Panc1 (cell line): ENCODE measurements around the gene FGF11. TPM values are rescaled to one million over a fixed set of nuclear protein-coding genes. Genes with fewer than 3 reads are reported as not detected.
A peak's percentile ranks its signal among the peaks of the same experiment; 100 is the strongest.
"Not testable (repeated sequence)": the region's sequence is repeated elsewhere in the genome, so short reads cannot be mapped to it uniquely, and the experiment has no call there.

Experiments
- ATAC-seq: fragments of 200-7000 bp; cut with Tn5 transposase; 2 replicates; pipeline ENCODE4 v1.9.1; 2020; ENCODE audit warnings: mild to moderate bottlenecking, moderate library complexity
- BruUV-seq: library from RNA; stranded (reverse); fragments of 400-500 nt; replicated peaks from 2 replicates; lab custom pipeline; 2021; lab: Mats Ljungman, UMichigan
- CTCF ChIA-PET: fragments of 300-600 bp; sonication (Branson Sonifier 250); formaldehyde crosslinking; loops from one replicate; lab custom pipeline; 2022; ENCODE audit warnings: antibody characterized with exemption; lab: Charles Lee
- POLR2A ChIA-PET: fragments of 300-600 bp; sonication (Branson Sonifier 250); formaldehyde crosslinking; loops from one replicate; lab custom pipeline; 2022; ENCODE audit warnings: antibody characterized with exemption; lab: Charles Lee
- DNase-seq: peaks from one replicate; pipeline ENCODE4 v3.0.0-alpha.2; 2010; ENCODE audit warnings: low read depth, low spot score
- H3K27ac ChIP-seq: 2 replicates; pipeline ENCODE4 v1.5.1; 2011; ENCODE audit warnings: mild to moderate bottlenecking, low read length, inconsistent platforms
- H3K27me3 ChIP-seq: fragments of 200-500 bp; sonication (Bioruptor generic); 2 replicates; pipeline ENCODE4 v1.6.0; 2014; ENCODE audit warnings: low read length, inconsistent platforms; ENCODE audit not compliant: control insufficient read depth, insufficient read depth
- H3K36me3 ChIP-seq: fragments of 200-500 bp; sonication (Bioruptor generic); 2 replicates; pipeline ENCODE4 v1.5.1; 2014; ENCODE audit warnings: inconsistent platforms, mild to moderate bottlenecking, low read length, moderate library complexity; ENCODE audit not compliant: control insufficient read depth, insufficient read depth
- H3K4me1 ChIP-seq: 2 replicates; pipeline ENCODE4 v1.5.1; 2011; ENCODE audit warnings: inconsistent platforms, mild to moderate bottlenecking, low read length, moderate library complexity; ENCODE audit not compliant: control insufficient read depth, insufficient read depth
- H3K4me3 ChIP-seq, 2 experiments: 2 replicates each; pipeline ENCODE4 v1.5.1; 2011 to 2012; ENCODE audit warnings: low read depth in 2 of 2, low read length in 2 of 2, mild to moderate bottlenecking in 2 of 2, inconsistent platforms in 1 of 2, moderate library complexity in 1 of 2
- H3K9me3 ChIP-seq: fragments of 200-500 bp; sonication (Bioruptor generic); 2 replicates; pipeline ENCODE4 v1.5.1; 2014; ENCODE audit warnings: low read depth, mild to moderate bottlenecking, inconsistent platforms, low read length, moderate library complexity; ENCODE audit not compliant: control insufficient read depth, insufficient read depth
- CTCF ChIP-seq: fragments of 450-650 bp; IDR thresholded peaks from 2 replicates; pipeline ENCODE4 v1.5.1; 2017; ENCODE audit warnings: mild to moderate bottlenecking
- POLR2AphosphoS5 ChIP-seq: IDR thresholded peaks from 2 replicates; pipeline ENCODE4 v1.6.1; 2012; ENCODE audit warnings: mild to moderate bottlenecking, low read depth, low read length, moderate library complexity
- REST ChIP-seq, 2 experiments: IDR thresholded peaks; 2 replicates each; pipeline ENCODE4 v1.6.1; 2011 to 2012; ENCODE audit warnings: low read depth in 2 of 2, control low read depth in 1 of 2, low read length in 1 of 2, mild to moderate bottlenecking in 1 of 2, moderate library complexity in 1 of 2; ENCODE audit not compliant: insufficient read depth in 1 of 2
- SIN3A ChIP-seq: IDR thresholded peaks from 2 replicates; pipeline ENCODE4 v1.6.1; 2012; ENCODE audit warnings: low read depth, mild to moderate bottlenecking, low read length, moderate library complexity, borderline replicate concordance; ENCODE audit not compliant: insufficient read depth
- in situ Hi-C: cut with HindIII; loops from 2 replicates; pipeline ENCODE4 v1.10.0; 2016; ENCODE audit warnings: low sequenced_read_pairs, low pct_unique_long_range_greater_than_20kb
- intact Hi-C: fragments of 100-400 bp; cut with micrococcal nuclease; formaldehyde crosslinking; loops from one replicate; pipeline ENCODE4 v1.10.0; 2022; ENCODE audit not compliant: unreplicated experiment
- total RNA-seq: library from RNA; stranded (reverse); gene quantifications from one replicate; pipeline ENCODE4 v1.2.1, GENCODE V29; 2021; ENCODE audit not compliant: unreplicated experiment

Gene FGF11
- total RNA-seq, 1 experiment from 2014 or later, result 4.4 TPM

GRCh38 chr17:7481842-7482741 lies 42.8 kb downstream of the FGF11 start:
- CTCF ChIA-PET, H3K4me3 ChIP-seq, H3K27me3 ChIP-seq, in situ Hi-C loops, ATAC-seq, BruUV-seq, intact Hi-C loops, H3K9me3 ChIP-seq, H3K36me3 ChIP-seq, DNase-seq: not testable (repeated sequence)
- Histone ChIP-seq H3K27ac (peak overlapping the region; percentile 4; the same call in 1 of the 2 replicates), H3K4me1 (peaks cover 32% of the 10 kb centered on the region)
- POLR2A ChIA-PET, result interaction anchor here (0.6 kb wide), 1 partner anchor 37 kb away, joined by 3 read pairs; no protein-coding TSS in a partner anchor

- H3K9me3 ChIP-seq, in situ Hi-C loops, H3K27me3 ChIP-seq, DNase-seq, CTCF ChIA-PET, BruUV-seq, intact Hi-C loops, H3K36me3 ChIP-seq, ATAC-seq, POLR2A ChIA-PET: not testable (repeated sequence)
- Histone ChIP-seq H3K4me3 (peak overlapping the region in 1 of 2 experiments; percentile 95; a peak in 1 of 4 replicates), H3K27ac (peak overlapping the region; percentile 99), H3K4me1 (peaks cover 32% of the 10 kb centered on the region)
These were observed 43.4 kb downstream of the FGF11 start for GRCh38 chr17:7482742-7483088.

- Histone ChIP-seq H3K4me1 (peaks cover 31% of the 10 kb centered on the region), H3K9me3 (no peaks in the 10 kb centered on the region), H3K36me3 (no peaks in the 10 kb centered on the region; the same call in 1 of the 2 replicates), H3K27me3 (no peaks in the 10 kb centered on the region), H3K4me3 (peak overlapping the region; percentile 91 to 95), H3K27ac (peak overlapping the region; percentile 99)
- in situ Hi-C loops (no loop called here), intact Hi-C loops (no loop called here)
- ChIA-PET POLR2A (interaction anchor here (0.5 to 0.7 kb wide), 7 partner anchors 17 to 449 kb away, joined by 3 to 9 read pairs (median 3); partner anchors contain the start of genes CNTROB, FGF11 and TRAPPC1), CTCF (no interaction called here)
- ATAC-seq (peak; percentile 81), DNase-seq (no peak)
- TF ChIP-seq SIN3A (no peak; the same call in 1 of the 2 replicates), CTCF (no peak), POLR2AphosphoS5 (no peak), REST (IDR thresholded peaks at IDR 0.05; ENCODE audit: insufficient read depth in 1 of 2, low read depth in 2 of 2, low read length in 1 of 2) (no peak)
- BruUV-seq, result TSS peak; percentile 94
These were observed 44.1 kb downstream of the FGF11 start for GRCh38 chr17:7483255-7484066.
